Stimulated activated CD4-positive, alpha-beta T cell treated with anti-CD3 and anti-CD28 coated beads, Interleukin-12 subunit alpha, Interleukin-12 subunit beta, amount 100 ng/mL, for 48 hours (primary cell): Measurements from ENCODE around the gene CAPN13.

Experiments used
- DNase-seq, 3 donors: peaks; one replicate each; pipeline ENCODE4 v3.0.0-alpha.2; 2020; ENCODE audit warnings: low read depth in 2 of 3, low spot score in 1 of 3

Gene CAPN13

GRCh38 chr2:30686000-30686399, 121.2 kb downstream of the CAPN13 start:
- DNase-seq, result no peak

- DNase-seq, result no peak
Observed at GRCh38 chr2:30684996-30685395, 122.2 kb downstream of the CAPN13 start.

- no peak for DNase-seq
Observed at GRCh38 chr2:30684516-30684915, 122.7 kb downstream of the CAPN13 start.

DNA sequence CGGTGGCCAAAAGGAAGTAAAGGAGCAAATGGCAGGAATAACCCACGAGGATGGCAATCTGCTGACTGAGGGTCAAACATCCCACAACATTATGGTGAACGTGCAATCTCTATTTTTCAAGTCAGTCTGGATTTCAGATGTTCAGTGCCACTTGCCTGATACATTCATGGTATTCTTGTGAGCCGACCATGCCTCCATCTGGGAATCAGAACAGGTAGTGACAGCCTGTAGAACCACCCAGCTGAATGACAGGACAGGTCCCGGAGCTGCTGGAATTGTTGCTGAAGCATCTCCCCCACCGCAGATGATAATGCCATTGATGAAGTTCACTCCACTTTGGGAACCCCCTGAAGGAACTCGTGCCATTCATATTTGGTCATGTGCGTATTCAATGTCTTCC, 123.2 kb downstream of the CAPN13 start:
- no peak for DNase-seq

DNA sequence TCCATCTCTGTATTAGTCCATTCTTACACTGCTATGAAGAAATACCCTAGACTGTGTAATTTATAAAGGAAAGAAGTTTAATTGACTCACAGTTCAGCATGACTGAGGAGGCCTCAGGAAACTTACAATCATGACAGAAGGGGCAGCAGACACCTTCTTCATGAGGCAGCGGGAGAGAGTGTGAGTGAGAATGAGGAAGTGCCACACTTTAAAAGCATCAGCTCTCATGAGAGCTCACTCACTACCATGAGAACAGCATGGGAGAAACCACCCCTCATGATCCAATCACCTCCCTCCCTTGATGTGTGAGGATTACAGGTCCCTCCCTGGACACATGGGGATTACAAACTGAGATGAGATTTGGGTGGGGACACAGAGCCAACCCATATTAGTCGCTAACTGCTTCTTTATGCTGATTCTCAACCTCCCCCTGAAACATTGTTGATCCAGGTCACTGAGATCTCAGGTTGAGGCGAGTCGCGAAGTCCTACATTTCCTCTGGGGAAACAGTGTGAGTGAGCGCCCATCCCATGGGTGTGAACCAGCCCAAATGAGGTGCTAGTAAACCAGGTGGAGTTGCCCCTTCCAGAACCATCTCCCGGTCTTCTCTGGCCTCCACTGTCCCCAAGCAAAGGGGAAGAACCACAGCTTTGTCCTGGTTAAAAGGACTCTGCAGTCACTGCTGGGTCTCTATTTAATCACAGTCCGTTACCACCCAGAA, 123.8 kb downstream of the CAPN13 start:
- DNase-seq, result no peak

GRCh38 chr2:30681022-30681421, 126.2 kb downstream of the CAPN13 start:
- no peak for DNase-seq

DNA sequence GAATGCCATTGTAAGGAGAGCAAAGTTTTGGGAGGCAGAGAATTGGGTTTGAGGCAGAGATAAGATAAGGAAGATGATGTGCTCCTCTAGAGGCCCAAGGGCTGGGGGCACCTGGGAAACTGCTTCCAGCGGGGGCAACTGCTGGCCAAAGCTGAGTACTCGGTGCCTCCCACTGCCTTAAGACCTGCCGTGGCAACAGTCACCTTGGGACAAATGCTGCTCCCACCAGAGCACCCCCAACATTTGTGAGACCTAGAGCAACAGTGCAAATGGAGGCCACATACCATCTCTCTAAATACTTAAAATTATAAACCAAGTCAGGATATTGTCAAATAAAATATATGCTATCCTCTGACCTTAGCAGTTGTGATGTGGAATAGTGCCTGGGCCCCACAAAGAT, 127.1 kb downstream of the CAPN13 start:
- DNase-seq, result no peak

GRCh38 chr2:30679426-30680088, 127.7 kb downstream of the CAPN13 start:
- no peak for DNase-seq

- no peak for DNase-seq
Observed at GRCh38 chr2:30678410-30679137, 128.7 kb downstream of the CAPN13 start.

DNA sequence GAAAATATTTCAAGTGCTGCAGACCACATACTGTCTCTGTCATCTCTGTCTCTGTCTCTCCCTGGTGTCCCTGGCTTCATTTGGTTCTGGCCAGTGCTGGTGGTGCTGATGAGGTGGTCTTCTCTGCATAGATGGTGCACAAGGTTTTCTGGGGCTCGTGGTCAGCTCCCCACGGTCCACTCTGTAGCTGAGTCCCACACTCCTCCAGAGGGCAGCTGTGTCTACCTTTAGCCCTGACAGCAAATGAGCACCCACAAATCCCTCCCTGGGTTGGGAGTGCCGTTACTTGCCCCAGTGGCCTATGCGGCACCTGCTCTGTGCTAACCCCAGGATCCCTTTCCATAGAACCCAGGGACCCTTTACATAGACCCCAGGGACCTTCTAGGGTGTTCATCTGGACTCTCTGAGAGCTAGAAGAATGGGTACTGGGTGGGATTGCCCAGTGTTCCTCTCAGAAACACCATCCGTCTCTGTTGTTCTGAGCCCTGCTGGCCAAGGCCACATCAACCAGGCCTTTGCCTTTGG, 129.3 kb downstream of the CAPN13 start:
- DNase-seq, result no peak

- DNase-seq, result no peak
Observed at GRCh38 chr2:30677231-30677630, 130.0 kb downstream of the CAPN13 start.

GRCh38 chr2:30675758-30676157, 131.5 kb downstream of the CAPN13 start:
- no peak for DNase-seq

DNA sequence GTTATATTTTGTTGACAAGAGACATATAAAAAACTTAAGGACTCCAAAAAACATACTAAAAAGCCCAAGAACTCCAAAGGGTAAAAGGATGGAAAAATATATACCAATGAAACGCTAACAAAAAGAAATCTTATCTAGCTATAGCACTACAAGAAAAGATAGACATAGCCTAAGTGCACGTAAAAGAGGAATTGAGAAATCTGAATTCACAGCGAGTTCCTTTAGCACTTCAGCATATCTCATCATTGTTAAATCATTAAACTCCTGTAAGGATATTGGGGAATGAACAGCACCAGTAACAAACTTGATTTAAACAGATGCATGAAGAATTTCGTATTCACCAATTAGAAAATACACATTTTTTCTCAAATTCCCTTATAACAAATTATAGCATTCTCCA, 134.1 kb downstream of the CAPN13 start:
- no peak for DNase-seq
